Stromal cell of bone marrow (primary cell): ENCODE measurements around the gene ZNF248.
A peak's percentile ranks its signal among the peaks of the same experiment; 100 is the strongest.
"Not testable (repeated sequence)": the region's sequence is repeated elsewhere in the genome, so short reads cannot be mapped to it uniquely, and the experiment has no call there.

Source experiments
- DNase-seq: peaks from one replicate; pipeline ENCODE4 v3.0.0-alpha.2; 2012; ENCODE audit warnings: low read depth

ZNF248 gene

DNA sequence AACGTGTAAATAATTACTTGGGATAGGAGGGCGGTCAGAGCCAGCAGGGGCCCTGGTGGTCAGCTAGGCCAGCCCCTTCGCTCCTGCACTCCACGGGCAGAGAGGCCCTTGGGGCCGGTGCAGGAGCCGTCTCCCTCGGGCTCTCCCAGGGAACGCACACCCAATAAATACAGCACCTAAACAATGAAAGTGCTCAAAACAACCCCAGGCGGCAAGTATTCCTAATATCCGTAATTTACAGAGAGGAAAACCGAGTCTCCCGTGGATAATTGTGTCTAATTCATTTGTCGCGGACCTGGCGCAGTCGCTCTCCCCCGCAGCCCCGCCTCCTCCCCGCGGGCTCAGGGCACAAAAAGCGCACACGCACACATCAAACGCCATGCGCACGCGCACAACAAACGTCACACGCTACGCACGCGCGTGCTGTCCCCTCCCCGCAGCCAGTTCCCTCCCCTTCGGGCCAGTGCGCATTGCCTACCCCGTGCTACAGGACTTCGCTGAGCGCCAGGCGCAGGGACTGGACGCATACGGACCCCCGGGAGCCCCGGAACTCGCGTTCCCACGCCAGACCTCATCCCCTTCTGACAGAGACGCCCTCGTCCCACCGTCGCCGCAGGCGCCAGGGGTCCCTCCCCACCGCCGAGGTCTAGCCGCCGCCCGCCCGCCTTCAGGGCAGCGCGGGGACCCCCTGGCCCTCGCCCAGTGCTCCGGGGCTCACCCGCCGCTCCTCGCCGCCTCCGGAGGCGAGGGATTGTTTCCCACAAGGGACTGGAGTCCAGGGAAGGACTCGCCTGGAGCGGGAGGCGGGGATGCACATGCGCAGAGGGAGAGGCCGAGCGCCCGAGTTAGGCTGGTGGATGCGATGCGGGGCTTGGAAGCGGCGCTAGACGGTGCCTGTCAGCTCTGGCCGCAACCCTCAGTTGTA is at the start of gene ZNF248:
ZNF248 (minus strand) TSS at position 324 of the 925 bp plus-strand sequence. CDS start 1,300 bp downstream, outside the sequence.
- peak; percentile 95 for DNase-seq

GRCh38 chr10:37906382-37906781 is 49.0 kb upstream of the ZNF248 start:
- no peak for DNase-seq

DNA sequence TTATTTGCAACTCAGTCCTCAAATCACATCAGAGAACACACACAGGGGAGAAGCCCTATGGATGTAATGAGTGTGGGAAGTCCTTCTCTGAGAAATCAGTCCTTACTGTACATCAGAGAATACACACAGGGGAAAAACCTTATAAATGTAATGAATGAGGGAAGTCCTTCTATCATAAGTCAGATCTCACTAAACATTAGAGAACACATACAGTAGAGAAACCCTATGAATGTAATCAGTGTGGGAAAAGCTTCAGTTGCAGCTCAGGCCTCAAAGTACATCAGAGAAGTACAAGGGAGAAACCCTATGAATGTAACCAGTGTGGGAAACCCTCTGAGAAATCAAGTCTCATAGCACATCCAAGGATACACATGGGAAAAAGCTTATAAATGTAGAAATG is 39.0 kb upstream of the ZNF248 start:
- no peak for DNase-seq

GRCh38 chr10:37895674-37896073 is 38.3 kb upstream of the ZNF248 start:
- no peak for DNase-seq

GRCh38 chr10:37885850-37886249 is 28.4 kb upstream of the ZNF248 start:
- no peak for DNase-seq

GRCh38 chr10:37872955-37873354 is 15.5 kb upstream of the ZNF248 start:
- no peak for DNase-seq

GRCh38 chr10:37872283-37872682 is 14.9 kb upstream of the ZNF248 start:
- no peak for DNase-seq

DNA sequence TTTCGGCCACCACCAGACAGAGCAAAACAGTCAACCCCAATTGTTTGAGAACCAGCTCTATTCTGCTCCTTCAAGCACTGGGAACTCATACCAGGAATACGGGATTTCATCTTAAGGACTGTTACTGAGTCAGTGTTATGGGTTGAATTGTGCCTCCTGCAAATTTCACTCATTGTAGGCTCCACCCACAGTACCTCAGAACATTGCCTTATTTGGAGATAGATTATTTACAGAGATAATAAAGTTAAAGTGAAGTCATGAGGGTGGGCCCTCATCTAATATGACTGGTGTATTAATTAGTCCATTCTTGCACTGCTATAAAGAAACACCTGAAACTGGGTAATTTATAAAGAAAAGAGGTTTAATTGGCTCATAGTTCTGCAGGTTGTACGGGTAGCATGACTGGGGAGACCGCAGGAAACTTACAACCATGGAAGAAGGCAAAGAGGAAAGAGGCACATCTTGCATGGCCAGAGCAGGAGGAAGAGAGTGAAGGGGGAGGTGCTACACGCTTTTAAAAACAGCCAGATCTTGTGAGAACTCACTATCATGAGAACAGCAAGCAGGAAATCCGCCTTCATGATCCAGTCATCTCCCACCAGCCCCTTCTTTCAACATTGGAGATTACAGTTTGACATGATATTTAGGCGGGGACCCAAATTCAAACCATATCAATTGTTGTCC is 14.3 kb upstream of the ZNF248 start:
- no peak for DNase-seq

GRCh38 chr10:37871143-37871542 is 13.7 kb upstream of the ZNF248 start:
- no peak for DNase-seq

GRCh38 chr10:37868796-37869195 is 11.4 kb upstream of the ZNF248 start:
- DNase-seq, result no peak

DNA sequence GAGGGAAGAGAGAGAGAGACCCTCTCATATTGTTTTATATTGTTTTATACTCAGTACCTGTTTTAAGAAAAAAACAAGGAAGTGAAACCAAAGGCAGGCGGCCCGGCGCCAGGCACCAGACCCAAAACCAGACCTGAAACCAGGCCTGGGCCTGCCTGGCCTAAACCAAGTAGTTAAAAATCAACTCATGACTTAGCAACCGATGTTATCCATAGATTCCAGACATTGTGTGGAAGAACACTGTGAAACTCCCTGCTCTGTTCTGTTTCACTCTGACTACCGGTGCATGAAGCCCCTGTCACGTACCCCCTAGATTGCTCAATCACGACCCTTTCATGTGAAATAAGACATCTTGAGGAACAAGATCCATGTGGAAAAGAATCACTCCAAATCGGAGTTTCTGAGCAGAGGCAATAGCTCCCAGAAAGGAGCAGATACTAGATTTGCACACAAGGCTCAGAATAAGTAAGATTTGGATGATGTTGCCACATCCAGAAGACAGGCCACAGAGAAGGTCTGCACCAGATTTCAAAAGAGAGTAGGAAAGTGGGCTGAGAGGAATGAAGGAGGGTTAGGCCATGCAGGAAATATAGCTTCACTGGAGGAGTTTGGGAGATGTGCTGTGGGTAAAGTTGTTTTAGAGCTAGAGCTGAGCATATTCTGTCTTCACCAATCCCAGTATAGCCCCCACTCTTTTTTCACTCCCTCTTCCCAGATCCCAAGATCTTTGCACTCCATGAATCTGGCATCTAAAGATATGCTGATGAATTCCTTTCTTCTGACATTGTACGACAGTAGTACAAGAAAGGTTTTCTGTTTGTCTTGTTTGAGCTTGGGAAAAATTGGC is 8.8 kb upstream of the ZNF248 start:
- no peak for DNase-seq

GRCh38 chr10:37865264-37865663 is 7.9 kb upstream of the ZNF248 start:
- DNase-seq, result no peak

- DNase-seq, result peak; percentile 52
These were observed 3.2 kb upstream of the ZNF248 start for GRCh38 chr10:37860494-37861190.

DNA sequence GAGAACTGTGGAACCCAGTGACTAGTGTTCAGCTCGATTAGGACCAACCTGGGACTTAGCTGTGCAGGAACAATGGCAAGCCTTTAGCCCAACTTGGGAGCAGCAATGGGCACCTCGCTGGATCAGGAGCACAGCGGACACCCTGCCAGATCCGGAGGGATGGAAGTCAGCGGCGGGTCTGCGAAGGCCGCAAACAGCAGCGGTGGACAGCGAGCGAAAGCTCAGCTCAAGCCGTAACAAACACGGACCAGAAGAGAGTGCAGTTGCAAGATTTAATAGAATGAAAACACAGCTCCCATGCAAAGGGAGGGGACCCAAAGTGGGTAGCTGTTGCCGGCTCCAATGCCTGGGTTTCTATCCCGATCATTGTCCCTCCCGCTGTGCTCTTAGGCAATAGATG is 1.9 kb upstream of the ZNF248 start:
- not testable (repeated sequence) for DNase-seq

DNA sequence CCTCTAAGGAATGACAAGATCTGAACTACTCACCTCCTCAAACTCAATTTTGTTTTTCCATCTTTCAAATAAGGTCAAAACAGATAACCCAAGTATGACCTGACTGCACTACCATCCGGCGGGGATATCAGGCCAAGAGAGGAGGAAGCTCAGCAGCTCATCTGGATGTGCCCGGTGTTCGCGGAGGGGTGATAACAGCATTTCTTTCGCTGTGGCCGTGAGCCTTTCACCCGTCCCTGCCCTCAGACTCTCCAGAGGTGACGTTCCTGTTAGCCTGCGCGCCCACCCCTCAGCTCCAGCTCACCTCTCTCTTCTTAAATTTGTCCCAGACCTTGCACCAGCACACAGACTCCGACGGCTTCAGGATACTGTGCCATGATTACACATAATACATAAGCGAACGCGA is 526 bp downstream of the ZNF248 start:
- no peak for DNase-seq

DNA sequence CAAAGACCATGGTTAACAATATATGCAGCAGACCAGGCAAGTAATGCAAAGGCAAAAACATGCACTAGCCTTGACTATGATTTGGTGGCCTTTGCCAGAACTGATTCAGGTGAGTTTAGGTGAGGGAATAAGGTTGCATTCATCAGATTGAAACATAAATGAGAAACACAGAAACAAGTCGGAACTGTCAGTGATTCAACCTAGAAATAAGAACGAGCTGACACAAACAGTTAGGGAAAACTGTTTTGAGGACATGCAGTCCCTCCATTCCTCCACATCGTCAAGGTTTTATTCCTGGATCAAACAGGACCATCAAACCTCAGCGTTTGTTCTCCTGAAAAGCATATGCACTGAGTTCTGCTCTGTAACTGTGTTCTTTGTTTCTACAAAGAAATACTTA is 1.8 kb downstream of the ZNF248 start:
- DNase-seq, result no peak

- no peak for DNase-seq
These were observed 2.8 kb downstream of the ZNF248 start for GRCh38 chr10:37854626-37855025.

DNA sequence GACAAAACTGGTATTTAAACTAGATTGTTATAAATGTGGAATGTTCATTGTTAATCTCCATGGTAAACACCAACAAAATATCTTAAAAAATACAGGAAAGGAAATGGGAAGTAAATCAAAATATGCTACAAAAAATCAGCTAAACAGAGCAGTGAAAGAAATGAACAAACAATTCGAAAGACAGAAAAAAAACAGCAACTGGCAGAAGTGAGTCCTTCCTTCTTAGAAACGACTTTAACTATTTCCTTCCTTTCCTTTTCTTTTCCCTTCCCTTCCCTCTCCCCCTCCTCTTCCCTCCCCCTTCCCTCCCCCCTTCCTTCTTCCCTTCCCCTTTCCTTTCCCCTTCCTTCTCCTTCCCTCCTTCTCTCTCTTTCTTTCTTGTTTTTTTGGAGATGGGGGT is 12.8 kb downstream of the ZNF248 start:
- no peak for DNase-seq

DNA sequence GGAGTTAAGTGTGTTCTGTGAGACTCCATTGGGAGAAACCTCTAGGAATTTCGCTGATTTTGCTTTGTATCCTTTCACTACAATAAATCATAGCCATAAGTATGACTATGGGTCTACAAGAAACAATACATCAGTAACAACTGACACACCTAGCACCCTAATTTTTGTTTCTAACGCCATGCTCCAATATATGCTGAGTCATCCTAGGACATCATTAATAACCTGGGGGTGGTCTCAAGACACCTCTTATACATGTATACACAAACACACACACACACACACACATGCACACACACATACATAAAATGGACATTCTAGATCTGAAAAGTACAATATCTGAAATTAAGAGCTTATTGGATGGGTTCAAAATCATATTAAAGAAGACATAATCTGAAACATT is 18.2 kb downstream of the ZNF248 start:
- no peak for DNase-seq

GRCh38 chr10:37831495-37832333 is 25.7 kb downstream of the ZNF248 start:
- no peak for DNase-seq

- no peak for DNase-seq
These were observed 30.6 kb downstream of the ZNF248 start for GRCh38 chr10:37826806-37827205.
